HG03521 (cell line): ENCODE data around the gene SEMA6B.
"Not testable (repeated sequence)": the region's sequence is repeated elsewhere in the genome, so short reads cannot be mapped to it uniquely, and the experiment has no call there.

Source experiments
- ATAC-seq: cut with Tn5 transposase; IDR thresholded peaks from one replicate; pipeline ENCODE4 v1.9.1; 2021; ENCODE audit warnings: mild to moderate bottlenecking, moderate library complexity; ENCODE audit not compliant: unreplicated experiment

The SEMA6B gene

DNA sequence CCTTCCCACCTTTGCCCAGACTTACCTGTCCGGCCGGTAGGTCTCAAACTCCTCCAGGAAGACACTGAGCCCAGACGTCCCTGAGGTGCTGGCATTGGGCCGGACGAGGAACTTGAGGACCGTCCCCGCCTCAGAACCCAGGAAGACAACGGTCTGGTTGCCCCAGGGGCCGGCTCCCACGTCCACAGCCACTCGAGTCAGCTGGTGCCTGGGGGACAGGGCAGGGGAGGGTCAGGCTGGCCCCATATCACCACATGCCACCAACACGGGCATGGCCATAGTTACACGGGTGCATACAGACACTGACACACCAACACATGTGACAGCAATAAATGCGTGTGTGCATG, 11.3 kb downstream of the SEMA6B start:
- no peak for ATAC-seq

- no peak for ATAC-seq
These were observed 11.9 kb downstream of the SEMA6B start for GRCh38 chr19:4547303-4548237.

GRCh38 chr19:4543842-4544647, 15.4 kb downstream of the SEMA6B start:
- ATAC-seq: no peak

DNA sequence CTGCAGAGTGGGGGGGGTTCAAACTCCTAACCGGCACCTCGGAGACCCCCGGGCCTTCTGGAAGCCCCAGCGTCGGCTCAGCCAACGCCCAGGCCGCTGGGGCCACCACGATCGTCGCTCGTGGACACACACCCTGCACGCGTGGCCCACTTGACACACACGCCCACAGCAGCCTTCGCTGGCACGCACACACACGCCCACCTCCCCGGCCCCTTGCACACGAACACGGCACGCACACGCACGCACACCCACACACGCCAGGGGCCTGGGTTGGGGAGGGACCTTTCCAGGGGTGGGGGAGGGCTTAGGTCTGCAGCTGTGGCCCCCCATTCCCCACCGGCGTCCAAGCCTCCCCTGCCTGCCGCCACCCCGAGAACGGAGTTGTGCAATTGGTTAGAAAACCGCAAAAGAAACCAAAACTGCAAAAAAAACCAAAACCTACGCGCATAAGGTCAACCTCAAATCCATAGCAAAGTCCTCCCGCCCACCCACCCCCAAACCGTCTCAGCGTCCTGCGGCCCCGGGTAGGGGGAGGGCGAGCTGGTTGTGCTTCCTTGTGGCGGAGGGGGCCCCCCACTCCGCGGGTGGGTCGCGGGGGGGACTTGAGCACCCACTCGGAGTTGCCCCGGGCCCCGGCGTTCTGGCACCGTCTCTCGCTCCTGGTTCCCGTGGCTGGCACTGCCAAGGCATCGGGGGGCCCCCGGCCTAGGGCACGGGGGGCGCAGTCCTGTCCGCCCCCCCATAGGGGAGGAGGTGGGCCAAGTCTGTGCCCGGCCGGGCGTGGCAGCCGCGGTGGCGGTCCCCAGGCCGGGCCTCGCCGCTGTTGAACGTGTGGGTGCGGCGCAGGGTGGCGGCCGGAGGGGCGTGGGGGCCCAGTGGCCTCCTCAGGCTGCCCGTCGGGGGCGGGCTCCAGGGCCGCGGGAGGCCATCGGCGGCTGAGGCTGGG, 16.3 kb downstream of the SEMA6B start:
- ATAC-seq: no peak

DNA sequence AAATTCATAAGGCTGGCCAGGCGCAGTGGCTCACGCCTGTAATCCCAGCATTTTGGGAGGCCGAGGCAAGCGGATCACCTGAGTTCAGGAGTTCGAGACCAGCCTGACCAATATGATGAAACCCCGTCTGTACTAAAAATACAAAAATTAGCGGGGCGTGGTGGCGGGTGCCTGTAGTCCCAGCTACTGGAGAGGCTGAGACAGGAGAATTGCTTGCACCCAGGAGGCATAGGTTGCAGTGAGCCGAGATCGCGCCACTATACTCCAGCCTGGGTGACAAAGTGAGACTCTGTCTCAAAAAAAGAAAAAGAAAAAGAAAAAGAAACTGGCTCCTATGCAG, 17.7 kb downstream of the SEMA6B start:
- not testable (repeated sequence) for ATAC-seq

- ATAC-seq: no peak
These were observed 18.2 kb downstream of the SEMA6B start for GRCh38 chr19:4541114-4541805.

DNA sequence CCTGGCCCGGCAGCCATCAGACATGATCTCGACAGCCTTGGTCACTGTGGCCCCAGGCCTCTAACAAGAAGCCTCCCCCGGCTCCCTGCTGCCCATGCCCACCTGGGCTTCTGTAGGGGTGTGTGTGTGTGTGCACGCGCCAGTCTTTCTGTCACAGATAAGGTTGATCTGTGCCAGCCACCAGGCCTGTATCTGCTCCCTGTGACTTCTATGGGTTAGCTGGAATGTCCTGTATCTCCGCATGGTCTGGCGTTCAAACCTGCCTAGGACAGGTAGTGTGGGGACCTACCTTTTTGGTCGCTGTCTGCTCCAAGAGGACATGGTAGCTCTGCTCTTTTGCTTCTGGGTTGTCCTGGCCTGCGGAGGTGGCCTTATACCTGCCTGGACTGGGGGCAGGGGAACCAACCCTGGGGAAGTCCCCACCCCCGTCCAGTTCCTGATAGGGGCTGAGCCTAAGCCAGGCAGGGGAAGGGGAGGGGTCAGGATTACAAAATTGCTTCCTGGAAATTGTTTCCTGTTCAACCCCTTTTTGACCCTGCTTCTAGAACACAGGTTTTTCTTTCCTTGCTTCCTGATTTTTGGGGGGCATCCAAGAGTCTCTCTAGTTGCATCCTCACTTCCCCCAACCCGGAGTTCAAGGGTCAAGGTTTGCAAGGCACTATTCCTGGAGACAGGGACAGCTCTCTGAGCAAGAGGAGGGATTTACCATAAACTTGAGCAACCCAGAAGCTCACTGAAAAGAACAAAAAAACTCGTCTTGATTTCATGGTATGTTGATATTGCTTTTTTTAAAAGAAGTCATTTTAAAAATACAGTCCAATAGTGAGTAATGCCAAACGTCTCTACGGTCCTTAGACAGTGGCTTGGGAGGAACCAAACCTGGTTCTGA, 19.5 kb downstream of the SEMA6B start, which contains the start of gene LRG1:
LRG1 (minus strand) TSS at position 344 of the 889 bp plus-strand sequence; CDS start at position 321, 23 bp downstream.
- ATAC-seq: no peak

DNA sequence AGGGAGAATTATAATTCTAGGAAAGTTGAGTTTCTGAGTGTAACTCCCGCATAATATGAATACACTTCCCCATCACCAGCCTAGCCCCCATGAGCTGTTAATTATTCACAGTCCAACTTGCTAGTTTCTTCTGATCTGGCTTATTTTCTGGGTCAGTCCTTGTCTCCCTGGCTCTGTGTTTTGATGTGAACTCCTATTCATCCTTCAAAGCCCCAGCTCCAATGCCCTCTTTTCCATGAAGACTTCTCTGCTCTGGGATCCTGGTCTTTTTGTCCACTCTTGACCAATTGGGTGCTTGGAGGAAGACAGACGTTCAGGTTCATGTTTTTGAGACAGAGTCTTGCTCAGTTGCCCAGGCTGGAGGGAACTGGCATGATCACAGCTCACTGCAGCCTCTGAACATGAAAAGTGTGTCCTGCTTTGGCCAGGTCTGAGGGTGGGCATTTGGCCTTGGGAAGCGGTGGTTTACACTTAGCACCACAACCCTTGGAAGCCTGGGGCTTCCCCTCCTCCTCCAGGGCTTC, 20.3 kb downstream of the SEMA6B start:
- ATAC-seq: no peak

DNA sequence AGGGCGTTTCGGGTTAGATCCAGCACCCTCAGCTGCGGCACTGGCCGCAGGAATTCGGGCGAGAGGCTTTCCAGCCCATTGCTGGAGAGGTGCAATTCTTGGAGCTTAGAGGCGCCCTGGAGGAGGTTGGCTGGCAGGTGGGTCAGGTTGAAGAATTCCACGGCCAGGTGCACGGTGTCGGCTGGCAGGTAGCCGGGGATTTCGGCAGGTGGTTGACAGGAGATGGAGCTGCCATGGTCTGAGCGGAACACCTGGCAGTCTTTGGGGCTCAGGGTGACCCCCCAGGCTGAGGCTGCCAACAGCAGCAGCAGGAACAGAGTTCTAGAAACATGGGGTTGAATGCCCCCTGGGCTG, 20.9 kb downstream of the SEMA6B start:
- ATAC-seq: no peak

GRCh38 chr19:4537953-4538600, 21.4 kb downstream of the SEMA6B start:
- ATAC-seq: no peak

DNA sequence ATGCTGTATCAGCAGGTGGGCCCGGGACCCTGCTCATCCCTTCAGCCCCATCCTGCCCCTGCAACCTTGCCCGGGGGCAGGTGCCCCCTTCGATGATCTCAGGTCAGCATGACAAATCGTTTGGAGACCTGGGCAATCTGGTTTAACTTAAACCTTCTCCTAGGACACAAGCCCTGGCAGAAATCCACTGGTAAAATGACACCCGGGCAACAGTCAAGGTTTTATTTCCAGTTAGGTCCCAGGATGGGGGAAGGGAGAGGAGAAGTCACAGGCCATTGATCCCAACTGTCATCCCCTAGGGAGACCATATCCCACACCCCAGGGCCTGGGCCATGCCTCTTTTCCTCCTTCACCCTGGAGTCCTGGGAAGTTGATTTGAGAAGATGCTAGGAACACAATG, 22.7 kb downstream of the SEMA6B start:
- no peak for ATAC-seq

- ATAC-seq: no peak
These were observed 24.4 kb downstream of the SEMA6B start, which contains the start of gene PLIN5 for GRCh38 chr19:4534836-4535658. TSS of gene PLIN5 (minus strand) at chr19:4535224. CDS start at chr19:4534074, 1,150 bp downstream.

DNA sequence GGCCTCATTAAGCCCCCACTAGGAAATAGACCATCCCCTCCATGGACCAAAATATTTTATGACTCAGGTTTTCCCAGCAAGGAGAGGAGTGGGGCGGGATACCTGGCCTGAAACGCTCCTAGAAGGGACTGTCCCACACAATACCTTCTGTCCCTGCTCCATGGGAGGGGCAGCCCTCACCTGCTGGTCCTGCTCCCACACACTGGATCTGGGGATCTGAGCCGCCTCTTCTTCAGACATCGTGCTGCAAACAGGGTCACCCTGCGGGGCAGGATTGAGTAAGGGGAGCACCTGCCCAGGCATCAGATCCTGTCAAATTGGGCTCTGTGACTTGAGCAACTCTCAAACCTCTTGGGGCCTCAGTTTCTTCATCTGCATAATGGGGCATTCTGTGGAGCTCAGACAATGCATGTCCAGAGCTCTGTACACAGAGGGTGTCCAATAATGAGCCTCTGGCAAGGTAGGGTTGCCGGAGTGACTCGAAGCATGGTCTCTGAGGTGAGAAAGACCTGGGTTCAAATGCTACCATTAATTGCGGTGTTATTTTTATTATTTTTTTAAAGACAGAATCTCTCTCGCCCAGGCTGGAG, 25.6 kb downstream of the SEMA6B start:
- ATAC-seq: no peak

- no peak for ATAC-seq
These were observed 26.1 kb downstream of the SEMA6B start for GRCh38 chr19:4533334-4533733.

DNA sequence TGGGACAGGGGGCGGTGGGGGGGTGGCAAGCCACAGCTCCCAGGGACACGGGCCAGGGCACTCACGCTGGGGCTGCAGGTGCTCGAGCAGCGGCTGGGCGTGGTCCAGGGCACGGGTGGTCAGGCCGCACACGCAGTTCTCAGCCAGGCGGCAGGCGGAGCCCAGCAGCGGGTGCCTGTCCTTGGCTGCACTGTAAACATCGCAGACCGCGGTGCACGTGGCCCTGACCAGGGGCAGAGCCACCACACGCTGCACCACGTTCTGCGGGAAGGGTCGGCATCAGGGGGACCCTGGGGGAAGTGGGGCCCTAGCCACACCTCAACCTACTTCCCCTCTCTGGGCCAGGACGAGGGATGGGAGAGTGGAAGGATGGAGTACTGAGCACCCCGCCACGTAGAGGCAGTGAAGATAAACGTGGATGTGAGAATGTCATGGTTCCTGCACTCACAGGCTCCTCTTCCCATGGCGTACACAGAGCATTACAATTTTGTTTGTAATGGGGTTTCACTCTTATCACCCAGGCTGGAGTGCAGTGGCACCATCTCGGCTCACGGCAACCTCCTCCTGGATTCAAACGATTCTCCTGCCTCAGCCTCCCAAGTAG, 27.8 kb downstream of the SEMA6B start:
- ATAC-seq: no peak

DNA sequence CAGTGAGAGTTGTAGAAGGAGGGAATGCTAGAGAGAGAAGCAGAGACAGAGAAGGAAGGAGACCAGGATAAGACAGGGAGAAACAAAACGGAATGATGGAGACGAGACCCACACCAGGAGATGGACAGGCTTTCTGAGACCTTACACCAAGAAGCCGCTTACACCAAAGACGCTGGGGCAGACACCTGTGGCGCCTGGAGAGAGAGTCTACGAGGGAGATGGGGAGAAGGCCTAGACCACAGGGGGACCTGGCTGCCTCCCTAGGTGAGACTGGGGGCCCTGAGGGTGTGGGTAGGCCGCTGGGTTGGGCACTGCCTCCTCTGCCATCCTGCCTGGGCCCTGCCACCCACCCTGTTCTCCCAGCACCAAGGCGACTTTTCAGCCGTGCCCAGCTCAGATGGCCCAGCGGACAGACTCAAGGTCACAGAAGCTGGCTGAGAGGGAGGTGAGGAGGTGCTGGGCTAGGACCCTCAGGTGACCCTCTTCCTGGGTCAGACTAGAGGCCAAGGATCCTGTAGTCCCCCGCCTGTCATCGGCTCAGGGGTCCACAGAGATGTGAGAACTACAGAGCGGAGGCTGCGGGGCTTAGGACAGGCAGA, 29.5 kb downstream of the SEMA6B start:
- ATAC-seq: no peak
